Measurements from ENCODE around the gene GIMAP6.
"Not testable (repeated sequence)": the region's sequence is repeated elsewhere in the genome, so short reads cannot be mapped to it uniquely, and the experiment has no call there.

Gene GIMAP6

DNA sequence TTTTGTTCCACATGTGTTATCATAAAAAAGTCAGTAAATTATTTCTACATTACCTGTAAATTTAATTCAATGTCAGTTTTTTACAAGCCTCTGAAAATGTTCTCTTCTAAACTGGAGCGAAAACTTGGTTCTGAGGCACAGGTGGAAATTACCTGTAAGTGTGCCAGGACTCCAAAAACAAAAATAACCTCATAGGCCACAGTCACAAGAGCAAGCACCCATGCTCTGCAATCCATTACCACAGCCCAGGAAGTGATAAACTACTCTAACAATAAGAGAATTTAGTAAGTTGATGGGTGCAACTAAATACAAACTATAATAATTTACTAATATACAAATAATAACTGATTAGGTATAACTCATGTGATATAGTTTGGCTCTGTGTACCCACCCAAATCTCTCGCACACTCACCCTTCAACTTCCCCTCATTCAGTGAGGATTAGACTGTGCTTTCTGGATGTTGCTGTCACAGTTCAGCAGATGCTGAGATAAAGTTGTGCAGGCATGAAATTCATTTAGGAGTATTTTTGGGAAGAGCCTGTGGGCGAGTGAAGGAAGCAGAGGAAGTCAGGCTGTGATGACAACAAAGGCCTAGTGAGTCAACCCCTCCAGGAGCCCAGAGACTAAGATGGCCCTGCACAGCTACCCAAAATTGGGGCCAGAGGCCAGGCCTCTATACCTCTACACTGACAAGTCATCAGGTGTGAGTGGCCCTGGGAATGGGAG lies 16.3 kb upstream of the GIMAP6 start:
- no peak for DNase-seq (ENCODE audit: low read depth, low spot score)
- H3K27ac ChIP-seq: no peak overlapping the region

DNA sequence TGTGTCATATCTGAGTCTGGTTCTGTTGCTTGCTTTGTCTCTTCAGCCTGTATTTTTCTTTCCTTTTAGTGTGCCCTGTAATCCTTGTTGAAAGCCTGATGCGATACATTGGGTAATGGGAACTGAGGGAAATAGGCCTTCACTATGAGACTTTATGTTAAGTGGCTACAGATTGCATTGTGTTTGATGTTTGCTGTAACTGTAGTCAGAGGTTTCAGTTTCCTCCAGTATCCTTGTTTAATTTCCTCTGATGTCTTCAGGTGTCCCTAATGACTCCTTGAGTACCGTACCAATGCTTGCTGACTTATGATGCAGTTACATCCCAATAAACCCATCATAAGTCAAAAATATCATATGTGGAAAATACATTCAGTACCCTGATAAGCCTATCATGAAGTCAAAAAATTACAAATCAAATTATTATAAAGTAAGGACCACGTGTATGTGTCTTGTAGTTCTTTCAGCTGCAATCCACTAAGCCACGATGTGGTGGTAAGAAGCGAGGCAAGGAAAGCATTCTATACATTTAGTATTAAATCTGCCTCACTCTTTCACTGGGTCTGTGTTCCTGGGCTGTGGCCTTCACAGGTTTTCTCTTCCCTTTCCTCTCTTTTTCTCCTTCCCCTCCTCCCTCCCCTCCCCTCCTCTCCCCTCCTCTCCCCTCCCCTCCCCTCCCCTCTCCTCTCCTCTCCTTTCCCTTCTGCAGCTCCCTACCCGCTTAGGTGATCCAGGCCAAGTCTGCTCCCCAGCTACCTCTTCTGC lies 13.3 kb upstream of the GIMAP6 start:
- no peak overlapping the region for H3K27ac ChIP-seq
- no peak for DNase-seq (ENCODE audit: low read depth, low spot score)

DNA sequence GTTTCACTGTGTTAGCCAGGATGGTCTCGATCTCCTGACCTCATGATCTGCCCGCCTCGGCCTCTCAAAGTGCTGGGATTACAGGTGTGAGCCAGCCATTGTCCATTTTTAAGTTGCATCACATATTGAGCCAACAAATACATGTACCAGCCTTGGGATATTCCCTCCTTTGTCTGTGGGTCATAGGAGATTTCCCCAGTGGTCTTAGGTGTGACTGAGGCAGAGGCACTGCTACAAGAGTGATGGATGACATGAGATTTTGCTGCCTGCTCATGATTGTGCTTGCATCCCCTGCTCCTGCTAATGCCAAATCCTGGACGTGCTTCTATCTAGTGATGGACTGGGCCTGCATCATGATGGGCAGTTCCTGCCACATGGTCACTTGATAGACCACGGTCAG lies 10.7 kb upstream of the GIMAP6 start:
- no peak for DNase-seq (ENCODE audit: low read depth, low spot score)
- H3K27ac ChIP-seq: no peak overlapping the region

DNA sequence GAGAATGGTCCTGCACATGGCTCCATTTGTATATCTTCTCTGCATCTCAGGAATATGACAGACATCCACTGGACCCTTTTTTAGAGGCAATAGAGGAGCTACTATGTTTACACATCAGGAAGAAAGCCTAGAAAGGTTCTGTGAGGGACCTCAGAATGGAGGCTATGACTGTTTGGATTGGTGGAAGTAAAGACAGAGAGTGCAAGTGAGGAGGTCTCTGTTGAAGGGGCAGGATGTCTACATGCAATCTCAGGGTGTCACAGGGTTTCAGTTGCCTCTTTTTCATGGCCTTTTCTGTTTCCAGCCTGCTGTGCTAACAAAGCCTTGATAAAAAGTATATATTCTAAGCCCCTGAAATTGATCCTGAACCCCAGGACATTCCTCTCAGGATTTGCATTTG lies 9.7 kb upstream of the GIMAP6 start:
- DNase-seq (ENCODE audit: low read depth, low spot score): no peak
- H3K27ac ChIP-seq: no peak overlapping the region

DNA sequence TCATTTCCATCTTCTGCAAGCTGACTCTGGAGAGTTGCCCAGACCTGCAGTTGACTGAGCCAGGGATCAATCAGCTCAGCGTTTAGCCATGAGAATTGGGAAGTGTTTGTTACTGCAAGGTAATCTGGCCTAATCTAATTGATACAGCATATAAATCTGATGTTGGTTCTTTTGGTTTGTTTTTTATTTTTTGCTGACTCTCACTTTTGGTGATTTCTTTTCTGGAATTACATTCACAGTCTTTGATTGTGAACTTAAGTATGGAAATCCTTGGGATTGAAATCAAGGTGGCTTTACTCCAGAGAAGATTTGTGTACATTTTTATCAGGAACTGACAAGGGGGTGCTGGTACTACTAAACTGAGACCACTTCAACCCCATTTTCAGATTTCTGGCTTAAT lies 1.7 kb upstream of the GIMAP6 start:
- DNase-seq (ENCODE audit: low read depth, low spot score): no peak
- H3K27ac ChIP-seq: no peak overlapping the region

DNA sequence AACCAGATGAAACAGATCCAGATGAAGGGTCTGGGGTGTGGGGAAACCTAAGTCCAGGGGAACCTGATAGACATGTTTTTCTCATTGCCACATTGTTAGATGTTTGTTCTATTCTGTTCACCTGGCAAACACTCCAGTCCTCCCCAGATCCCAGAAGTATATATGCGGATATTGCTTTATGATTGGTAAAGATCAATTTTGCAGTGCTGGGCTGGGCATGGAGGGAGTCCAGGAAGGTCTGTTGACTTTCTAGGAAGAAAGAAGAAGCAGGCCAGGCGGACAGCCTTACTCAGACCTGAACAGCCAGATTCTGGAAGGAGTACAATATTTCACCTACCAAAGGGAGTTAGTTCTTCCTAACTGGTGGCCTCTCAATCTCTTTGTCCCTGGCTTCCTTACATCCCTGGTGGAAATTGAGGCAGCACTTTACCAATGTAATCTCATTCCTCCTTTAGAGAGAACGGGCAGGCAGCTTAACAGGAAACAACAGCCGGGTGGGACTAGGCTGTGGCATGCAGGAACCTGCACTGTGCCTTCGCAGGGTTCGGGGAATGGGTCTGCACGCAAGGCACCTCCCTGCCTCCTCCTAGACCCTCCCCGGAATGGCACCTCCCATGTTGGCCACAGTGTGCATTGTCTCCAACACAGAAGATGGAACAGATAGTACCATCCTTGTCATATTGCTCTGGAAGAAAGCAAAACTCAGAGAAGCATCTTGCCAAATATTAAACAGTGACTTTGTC lies 930 bp downstream of the GIMAP6 start:
- no peak for DNase-seq (ENCODE audit: low read depth, low spot score)
- H3K27ac ChIP-seq: no peak overlapping the region

DNA sequence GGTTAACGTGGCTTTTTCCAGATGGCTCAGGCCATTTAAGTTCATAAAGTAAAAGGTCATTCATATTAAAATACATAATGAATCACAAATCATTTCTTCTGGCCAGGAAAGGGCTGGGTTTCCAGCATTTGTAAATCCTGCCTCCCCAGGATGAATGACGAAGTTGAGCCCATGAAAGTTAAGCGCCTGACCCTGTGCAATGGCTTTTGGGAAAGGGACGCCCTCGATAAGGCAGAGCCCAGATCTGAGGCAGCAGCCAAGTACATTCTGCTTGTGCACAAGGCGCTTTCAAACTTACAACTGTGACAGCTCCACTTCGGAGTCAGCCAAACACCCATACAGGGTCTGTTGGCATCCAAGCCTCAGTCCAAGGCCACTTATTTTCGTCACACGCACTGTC lies 2.8 kb downstream of the GIMAP6 start:
- DNase-seq (ENCODE audit: low read depth, low spot score): no peak
- H3K27ac ChIP-seq: no peak overlapping the region

DNA sequence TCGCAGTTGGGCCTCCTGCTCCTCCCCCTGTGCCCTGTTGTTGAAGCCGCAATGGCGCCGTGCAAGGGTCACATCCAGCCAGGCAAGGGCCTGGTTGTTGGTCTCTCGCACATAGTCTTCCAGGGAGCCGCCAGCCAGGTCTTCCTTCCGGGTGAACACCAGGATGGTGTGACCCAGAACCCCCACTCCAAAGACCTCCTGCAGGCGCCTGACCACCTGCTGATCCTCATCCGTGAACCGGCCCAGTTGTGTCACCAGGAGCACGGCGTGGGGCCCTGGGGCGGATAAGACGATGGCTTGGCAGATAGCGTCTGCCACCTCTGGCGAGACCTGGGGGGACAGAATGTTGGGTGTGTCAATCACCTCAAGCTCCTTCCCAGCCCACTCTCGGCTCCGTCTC lies 4.2 kb downstream of the GIMAP6 start:
- H3K27ac ChIP-seq: no peak overlapping the region
- DNase-seq (ENCODE audit: low read depth, low spot score): no peak

DNA sequence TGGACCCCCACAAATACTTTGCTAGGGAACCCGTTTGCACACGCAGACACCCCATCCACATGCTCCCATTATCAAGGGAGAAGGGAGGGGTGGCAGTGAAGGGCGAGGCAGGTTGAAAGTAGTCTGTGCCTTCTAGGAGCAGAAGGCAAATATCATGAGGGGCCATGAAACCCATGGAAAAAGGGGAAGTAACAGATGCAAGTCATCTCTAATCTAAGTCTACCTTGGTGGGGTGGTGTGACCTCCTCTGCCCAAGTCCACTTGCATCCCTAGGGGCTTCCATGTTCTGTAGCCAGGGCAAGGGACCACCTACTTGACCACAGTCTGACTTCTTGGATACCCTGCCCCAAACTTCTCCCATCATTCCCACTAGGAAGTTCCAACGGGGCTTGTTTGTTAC lies 5.5 kb downstream of the GIMAP6 start:
- no peak overlapping the region for H3K27ac ChIP-seq
- DNase-seq (ENCODE audit: low read depth, low spot score): no peak

DNA sequence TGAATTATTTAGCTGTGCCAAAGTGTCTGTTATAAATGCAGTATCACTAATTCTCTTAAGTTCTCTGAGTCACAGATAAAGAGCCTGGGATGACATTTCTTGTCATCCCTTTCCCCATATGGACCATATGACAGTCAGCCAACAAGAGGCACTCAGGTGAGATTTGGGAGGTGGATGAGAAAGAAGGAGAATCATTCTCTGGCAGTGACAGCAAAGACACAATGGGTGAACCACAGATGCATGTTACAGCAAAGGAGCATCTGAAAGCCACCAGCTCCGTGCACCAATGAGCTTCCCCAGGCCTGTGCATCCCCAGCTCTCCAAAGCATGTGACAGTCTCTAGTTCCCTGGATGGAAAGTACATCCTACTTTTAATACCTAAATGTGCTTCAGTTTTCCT lies 10.8 kb downstream of the GIMAP6 start:
- no peak overlapping the region for H3K27ac ChIP-seq
- DNase-seq (ENCODE audit: low read depth, low spot score): no peak

DNA sequence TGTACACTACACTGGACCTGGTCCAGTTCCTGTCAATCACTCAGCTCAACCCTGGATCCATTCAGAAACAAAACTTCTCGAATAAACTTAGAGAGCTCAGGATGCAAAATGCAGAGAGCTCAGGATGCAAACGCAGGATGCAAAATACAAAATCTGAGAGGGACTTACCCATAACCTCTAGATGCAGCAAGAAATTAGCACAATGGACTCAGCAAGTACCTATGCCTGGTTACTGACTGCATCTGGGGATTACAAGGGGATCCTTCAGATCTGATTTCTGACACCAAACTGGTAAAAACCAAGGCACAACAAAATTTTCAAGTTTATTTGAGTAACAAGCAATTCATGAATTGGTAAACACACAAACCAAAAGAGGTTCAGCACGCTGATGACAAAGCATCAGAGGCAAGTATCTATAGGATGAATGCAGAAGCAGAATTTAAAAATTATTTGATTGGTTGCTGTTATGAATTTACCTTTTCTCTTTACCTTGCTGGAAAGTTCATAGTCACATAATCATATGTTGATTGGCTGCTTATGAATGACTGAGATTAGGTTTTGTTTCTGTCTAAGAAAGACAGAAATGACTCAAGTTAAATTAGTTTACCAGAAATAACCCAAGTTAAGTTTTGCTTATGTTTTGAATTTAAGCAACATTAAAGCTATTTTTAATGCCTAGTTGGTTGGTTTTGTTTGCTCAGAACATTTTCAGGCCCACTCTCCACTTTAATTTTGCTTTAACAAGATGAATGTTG lies 11.4 kb downstream of the GIMAP6 start:
- no peak for DNase-seq (ENCODE audit: low read depth, low spot score)
- H3K27ac ChIP-seq: no peak overlapping the region

DNA sequence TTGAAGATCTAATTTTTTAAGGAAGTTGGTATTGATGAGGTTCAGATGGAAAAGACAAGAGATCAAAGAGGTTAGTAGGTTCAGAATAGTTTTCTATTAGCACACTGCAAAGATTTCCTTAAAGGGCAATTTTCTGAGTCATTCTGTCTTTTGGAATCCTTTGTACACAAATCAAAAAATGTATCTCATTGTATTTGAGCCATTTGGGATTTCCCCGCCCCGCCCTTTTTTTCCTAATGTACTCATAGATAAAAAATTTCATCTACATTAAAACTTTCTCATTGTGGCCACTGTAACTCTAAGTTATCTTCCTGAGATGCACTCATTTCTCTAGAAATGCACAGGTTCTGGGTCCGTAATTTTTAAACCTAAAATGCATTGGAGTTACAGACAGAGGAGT lies 12.1 kb downstream of the GIMAP6 start:
- no peak for DNase-seq (ENCODE audit: low read depth, low spot score)
- H3K27ac ChIP-seq: no peak overlapping the region

DNA sequence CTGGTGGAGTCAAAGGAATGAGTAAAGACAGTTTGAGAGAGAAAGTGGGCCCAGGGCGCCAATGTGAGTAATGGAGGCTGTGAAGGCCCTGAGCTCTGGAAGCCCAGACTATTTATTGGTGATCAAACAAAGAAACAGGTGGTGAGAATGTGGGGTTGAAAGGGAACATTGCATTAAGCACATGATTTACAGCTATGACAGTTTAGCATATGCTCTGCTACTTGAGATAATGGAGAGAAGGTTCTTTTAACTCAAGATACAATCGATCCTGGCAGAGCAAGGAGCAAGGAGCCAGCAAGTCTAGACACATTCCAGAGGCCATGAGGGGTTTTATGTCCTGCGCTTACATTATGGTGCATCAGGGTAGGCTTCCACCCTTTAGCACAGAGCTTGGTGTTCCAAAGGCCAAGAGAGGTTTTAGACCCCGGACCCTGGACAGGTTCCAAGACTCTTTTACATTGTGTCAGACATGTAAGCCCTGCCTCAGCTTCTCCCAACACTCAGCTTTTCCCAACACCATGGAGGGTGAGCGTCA lies 16.9 kb downstream of the GIMAP6 start:
- not testable (repeated sequence) for DNase-seq (ENCODE audit: low read depth, low spot score); H3K27ac ChIP-seq

DNA sequence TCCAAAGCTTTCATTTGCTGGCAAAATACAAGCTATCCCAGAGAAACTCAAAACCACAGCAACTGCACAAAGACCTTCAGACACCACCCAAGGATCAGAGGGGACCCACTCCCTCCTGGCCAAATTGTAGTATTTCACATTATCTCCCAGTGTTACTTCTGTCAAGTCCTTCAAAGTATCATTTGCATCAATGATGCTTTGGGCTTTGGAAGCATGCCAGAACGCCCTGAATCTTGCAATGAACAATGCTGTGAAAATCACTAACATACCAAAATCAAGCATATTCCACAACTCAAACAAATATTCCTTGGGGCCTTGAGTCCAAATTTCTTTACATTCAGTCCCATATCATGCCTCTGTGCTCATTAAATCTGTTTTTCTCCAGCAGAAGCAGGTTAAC lies 17.8 kb downstream of the GIMAP6 start:
- not testable (repeated sequence) for H3K27ac ChIP-seq; DNase-seq (ENCODE audit: low read depth, low spot score)

DNA sequence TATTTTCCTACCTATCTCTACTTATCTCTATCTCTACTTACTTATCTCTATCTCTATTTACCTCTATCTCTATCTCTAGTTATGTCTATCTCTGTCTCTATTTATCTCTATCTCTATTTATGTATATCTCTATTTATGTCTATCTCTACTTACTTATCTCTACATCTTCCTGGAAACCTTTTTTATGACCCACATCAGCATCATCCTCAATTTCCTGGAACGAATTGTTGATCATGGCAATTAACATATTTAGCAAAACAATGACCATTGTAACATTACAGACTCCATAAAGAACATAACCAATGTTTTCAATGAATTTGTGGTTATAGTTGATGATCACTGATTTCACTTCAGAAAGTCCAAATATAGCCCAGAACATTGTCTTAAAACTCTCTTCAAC lies 18.3 kb downstream of the GIMAP6 start:
- no peak for DNase-seq (ENCODE audit: low read depth, low spot score)
- no peak overlapping the region for H3K27ac ChIP-seq

DNA sequence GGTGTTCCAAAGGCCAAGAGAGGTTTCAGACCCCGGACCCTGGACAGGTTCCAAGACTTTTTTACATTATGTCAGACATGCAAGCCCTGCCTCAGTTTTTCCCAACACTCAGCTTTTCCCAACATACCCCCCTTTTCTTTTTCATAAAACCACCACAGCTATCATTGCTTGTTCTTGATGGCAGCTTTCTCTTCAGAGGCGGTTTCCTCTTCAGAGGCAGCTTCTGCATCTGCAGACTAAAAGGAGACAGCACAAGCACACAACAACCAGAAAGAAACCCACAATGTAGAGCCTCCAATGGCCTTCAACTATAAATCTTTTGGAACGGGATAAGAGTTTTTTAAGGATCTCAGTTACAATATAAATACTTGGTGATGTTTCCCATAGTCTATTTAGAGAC lies 19.3 kb downstream of the GIMAP6 start:
- H3K27ac ChIP-seq: no peak overlapping the region
- no peak for DNase-seq (ENCODE audit: low read depth, low spot score)

DNA sequence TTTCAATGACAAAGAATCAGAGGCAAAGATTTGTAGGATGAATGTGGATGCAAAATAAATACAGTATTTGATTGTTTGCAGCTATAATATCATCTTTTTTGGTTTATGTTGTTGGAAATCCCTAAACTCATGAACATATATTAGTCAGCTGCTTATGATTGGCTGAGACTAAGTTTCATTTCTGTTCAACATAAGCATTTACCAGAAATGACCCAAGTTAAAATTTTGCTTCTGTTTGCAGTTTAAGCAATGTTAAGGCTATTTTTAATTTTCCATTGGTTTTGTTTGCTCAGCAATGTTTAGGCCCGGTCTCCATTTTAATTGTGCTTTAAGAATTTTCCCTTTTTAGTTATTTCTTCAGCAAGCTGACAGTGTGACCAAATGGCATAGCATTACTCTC lies 22.0 kb downstream of the GIMAP6 start:
- DNase-seq (ENCODE audit: low read depth, low spot score): no peak
- H3K27ac ChIP-seq: no peak overlapping the region

DNA sequence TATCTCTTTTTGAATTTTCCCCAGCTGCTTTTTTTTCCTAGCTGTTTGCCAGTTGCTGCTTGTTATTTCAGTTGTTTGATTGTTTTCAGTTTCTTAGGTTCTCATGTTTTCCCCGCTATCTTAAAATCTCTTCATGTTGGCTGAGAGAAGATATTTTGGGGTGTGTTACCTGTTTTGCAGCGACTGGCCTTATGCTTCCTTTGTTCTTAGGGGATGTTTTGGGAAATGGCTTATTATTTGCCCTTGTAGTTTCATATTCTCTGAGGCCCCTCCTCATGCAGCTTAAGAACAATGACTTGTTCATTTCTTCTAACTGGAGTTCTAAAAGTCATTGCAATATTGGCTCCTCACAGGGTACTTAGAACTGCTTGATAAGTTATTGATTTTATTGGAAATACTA lies 28.6 kb downstream of the GIMAP6 start:
- H3K27ac ChIP-seq; DNase-seq (ENCODE audit: low read depth, low spot score): not testable (repeated sequence)

DNA sequence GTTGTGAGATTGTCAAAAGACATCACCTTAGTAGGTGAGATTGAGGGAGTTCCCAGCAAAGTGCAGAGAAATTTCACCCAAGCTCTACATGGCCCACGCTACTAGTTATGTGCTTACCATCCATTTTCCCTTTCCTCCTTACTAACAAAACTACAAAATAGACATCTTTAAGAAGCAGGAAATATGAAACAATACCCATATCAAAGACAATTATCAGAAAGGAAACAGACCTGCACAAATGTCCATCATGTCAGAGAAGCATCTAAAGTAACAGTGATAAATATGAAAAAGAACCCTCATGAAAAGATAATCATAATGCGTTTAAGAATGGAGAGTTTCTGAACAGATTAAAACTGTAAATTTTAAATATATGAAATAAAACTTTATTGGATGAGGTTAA lies 36.8 kb downstream of the GIMAP6 start:
- DNase-seq (ENCODE audit: low read depth, low spot score): no peak
- H3K27ac ChIP-seq: no peak overlapping the region

DNA sequence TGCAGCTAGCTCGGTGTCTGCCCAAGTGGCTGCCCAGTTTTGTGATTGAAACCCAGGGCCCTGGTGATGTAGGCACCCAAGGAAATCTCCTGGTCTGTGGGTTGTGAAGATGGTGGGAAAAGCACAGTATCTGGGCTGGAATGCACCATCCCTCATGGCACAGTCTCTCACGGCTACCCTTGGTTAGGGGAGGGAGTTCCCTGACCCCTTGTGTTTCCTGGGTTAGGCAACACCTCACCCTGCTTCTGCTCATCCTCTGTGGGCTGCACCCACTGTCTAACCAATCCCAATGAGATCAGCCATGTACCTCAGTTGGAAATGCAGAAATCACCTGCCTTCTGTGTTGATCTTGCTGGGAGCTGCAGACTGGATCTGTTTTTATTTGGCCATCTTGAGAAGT lies 37.4 kb downstream of the GIMAP6 start:
- no peak overlapping the region for H3K27ac ChIP-seq
- DNase-seq (ENCODE audit: low read depth, low spot score): no peak
